Natural killer cell (primary cell): ENCODE data around the gene RHOBTB3. TPM values are rescaled to one million over a fixed set of nuclear protein-coding genes. Genes with fewer than 3 reads are reported as not detected.

Source experiments
- ATAC-seq, 3 donors: fragments of 150-1000 bp in 2 of 3; fragments of 200-7000 bp in 1 of 3; cut with Tn5 transposase; 1 replicate in 1 of 3; 2 replicates in 2 of 3; pipeline ENCODE4 v1.10.0; 2021; ENCODE audit warnings: mild to moderate bottlenecking in 2 of 3, moderate library complexity in 2 of 3
- DNase-seq, 2 donors: peaks; one replicate each; pipeline versions ENCODE4 v3.0.0 to v3.0.0-alpha.2; 2013 to 2021; ENCODE audit warnings: mixed read lengths in 1 of 2
- H3K27ac ChIP-seq: one replicate; pipeline ENCODE4 v1.5.1; 2013; ENCODE audit warnings: mild to moderate bottlenecking, low read length
- H3K27me3 ChIP-seq: one replicate; pipeline ENCODE4 v1.6.1; 2013; ENCODE audit warnings: low read length; ENCODE audit not compliant: control insufficient read depth, insufficient read depth
- H3K36me3 ChIP-seq: one replicate; pipeline ENCODE4 v1.6.1; 2013; ENCODE audit warnings: low read length; ENCODE audit not compliant: control insufficient read depth, insufficient read depth
- H3K4me1 ChIP-seq: one replicate; pipeline ENCODE4 v1.6.1; 2013; ENCODE audit warnings: low read length; ENCODE audit not compliant: control insufficient read depth, insufficient read depth
- H3K4me3 ChIP-seq: one replicate; pipeline ENCODE4 v1.5.1; 2013; ENCODE audit warnings: low read length
- H3K9me3 ChIP-seq: one replicate; pipeline ENCODE4 v1.6.1; 2013; ENCODE audit warnings: low read length; ENCODE audit not compliant: control insufficient read depth, insufficient read depth
- H3K27ac Mint-ChIP-seq, 2 donors: one replicate each; pipeline ENCODE4 v1.8.0; 2022; ENCODE audit warnings: mild to moderate bottlenecking in 2 of 2, mixed read lengths in 2 of 2, moderate library complexity in 1 of 2
- H3K27me3 Mint-ChIP-seq, 2 donors: one replicate each; pipeline ENCODE4 v1.8.0; 2022; ENCODE audit warnings: low read depth in 2 of 2, mixed read lengths in 2 of 2
- H3K36me3 Mint-ChIP-seq: one replicate; pipeline ENCODE4 v1.8.0; 2022; ENCODE audit warnings: mixed read lengths
- H3K4me1 Mint-ChIP-seq, 2 donors: one replicate each; pipeline ENCODE4 v1.8.0; 2022; ENCODE audit warnings: mixed read lengths in 2 of 2
- H3K4me3 Mint-ChIP-seq: one replicate; pipeline ENCODE4 v1.8.0; 2022; ENCODE audit warnings: mild to moderate bottlenecking, moderate library complexity, mixed read lengths
- H3K9me3 Mint-ChIP-seq, 2 donors: one replicate each; pipeline ENCODE4 v1.8.0; 2022; ENCODE audit warnings: mixed read lengths in 2 of 2
- WGBS: methylation state at CpG from one replicate; pipeline ENCODE4 v1.1.7; 2013; ENCODE audit warnings: missing lambda C conversion rate; ENCODE audit not compliant: insufficient coverage; 5-methylcytosine and 5-hydroxymethylcytosine counted together
- intact Hi-C: fragments of 100-400 bp; cut with micrococcal nuclease; formaldehyde crosslinking; loops from one replicate; pipeline ENCODE4 v1.14.2; 2022
- total RNA-seq, 4 donors: library from RNA; stranded (reverse); fragments of 120-200 nt in 1 of 4; gene quantifications; one replicate each; pipeline versions ENCODE4 v1.2.3 to v1.2.4, GENCODE V29; 2013 to 2022
- TF ChIP-seq, protein P1 (sequence below): fragments of 200-600 bp; IDR thresholded peaks from one replicate; pipeline ENCODE4 v1.8.0; 2022; ENCODE audit warnings: antibody characterized with exemption

RHOBTB3 gene
- total RNA-seq, 3 donors from 2014 or later (not counting 1 experiment from before 2014, with no cell fraction given): 46.5 to 55.1 (median 46.5) TPM

DNA sequence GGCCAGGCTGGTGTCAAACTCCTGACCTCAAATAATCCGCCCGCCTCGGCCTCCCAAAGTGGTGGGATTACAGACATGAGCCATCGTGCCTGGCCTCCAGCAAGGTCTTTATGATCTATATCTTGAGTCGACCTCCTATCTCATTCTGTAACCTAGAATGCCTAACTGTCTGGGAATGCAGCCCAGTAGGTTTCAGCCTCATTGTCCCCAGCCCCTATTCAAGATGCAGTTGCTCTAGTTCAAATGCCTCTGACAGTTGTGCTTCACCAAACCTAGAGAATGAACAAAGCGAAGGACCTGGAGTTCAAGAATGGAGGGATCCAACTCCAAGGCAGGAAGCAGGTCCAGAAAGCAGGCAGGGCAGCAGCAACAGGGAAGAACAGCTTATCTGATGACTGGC is 60.6 kb downstream of the RHOBTB3 start:
- H3K27me3 Mint-ChIP-seq: no peaks in the 10 kb centered on the region
- H3K4me1 Mint-ChIP-seq: peaks cover 0 to 4% of the 10 kb centered on the region in 2 donors
- H3K27me3 ChIP-seq: no peaks in the 10 kb centered on the region
- no peaks in the 10 kb centered on the region for H3K4me1 ChIP-seq
- H3K9me3 ChIP-seq: no peaks in the 10 kb centered on the region
- peaks cover 2% of the 10 kb centered on the region for H3K36me3 Mint-ChIP-seq
- no peak overlapping the region for H3K4me3 ChIP-seq
- 96% methylated on average over 6 of the region's 6 CpGs for WGBS
- H3K4me3 Mint-ChIP-seq: no peak overlapping the region
- H3K36me3 ChIP-seq: no peaks in the 10 kb centered on the region
- no peak overlapping the region for H3K27ac ChIP-seq
- ATAC-seq (no peak), DNase-seq (no peak)
- intact Hi-C loops: no loop called here
- no peaks in the 10 kb centered on the region for H3K9me3 Mint-ChIP-seq
- TF ChIP-seq, protein P1, sequence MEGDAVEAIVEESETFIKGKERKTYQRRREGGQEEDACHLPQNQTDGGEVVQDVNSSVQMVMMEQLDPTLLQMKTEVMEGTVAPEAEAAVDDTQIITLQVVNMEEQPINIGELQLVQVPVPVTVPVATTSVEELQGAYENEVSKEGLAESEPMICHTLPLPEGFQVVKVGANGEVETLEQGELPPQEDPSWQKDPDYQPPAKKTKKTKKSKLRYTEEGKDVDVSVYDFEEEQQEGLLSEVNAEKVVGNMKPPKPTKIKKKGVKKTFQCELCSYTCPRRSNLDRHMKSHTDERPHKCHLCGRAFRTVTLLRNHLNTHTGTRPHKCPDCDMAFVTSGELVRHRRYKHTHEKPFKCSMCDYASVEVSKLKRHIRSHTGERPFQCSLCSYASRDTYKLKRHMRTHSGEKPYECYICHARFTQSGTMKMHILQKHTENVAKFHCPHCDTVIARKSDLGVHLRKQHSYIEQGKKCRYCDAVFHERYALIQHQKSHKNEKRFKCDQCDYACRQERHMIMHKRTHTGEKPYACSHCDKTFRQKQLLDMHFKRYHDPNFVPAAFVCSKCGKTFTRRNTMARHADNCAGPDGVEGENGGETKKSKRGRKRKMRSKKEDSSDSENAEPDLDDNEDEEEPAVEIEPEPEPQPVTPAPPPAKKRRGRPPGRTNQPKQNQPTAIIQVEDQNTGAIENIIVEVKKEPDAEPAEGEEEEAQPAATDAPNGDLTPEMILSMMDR: no peak
- no peak overlapping the region for H3K27ac Mint-ChIP-seq

DNA sequence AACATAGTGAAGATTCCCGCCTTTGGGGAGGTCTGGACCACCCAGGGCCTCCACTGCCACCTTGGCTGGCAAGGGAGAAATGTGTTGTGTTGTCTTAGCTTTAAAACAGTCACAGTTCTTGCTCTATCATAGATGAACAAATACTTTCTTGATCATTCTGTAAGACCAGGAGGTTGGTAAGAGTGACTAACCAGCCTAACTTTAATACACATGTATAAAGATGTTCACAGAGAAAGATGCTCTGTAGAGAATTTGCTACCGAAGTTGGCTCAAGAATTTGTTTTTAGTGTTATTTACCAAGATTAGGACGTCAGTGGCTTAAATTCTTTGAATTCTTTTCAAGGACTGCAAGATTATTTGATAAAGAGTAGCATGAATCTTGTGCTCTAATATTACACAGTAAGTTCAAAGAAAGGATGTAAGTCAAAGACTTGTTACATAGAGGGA is 63.0 kb downstream of the RHOBTB3 start:
- TF ChIP-seq, protein P1: no peak
- DNase-seq (no peak), ATAC-seq (no peak)
- intact Hi-C loops: no loop called here
- Histone ChIP-seq H3K27ac (no peak overlapping the region), H3K27me3 (no peaks in the 10 kb centered on the region), H3K36me3 (no peaks in the 10 kb centered on the region), H3K9me3 (no peaks in the 10 kb centered on the region), H3K4me1 (no peaks in the 10 kb centered on the region), H3K4me3 (no peak overlapping the region)
- 94% methylated on average over 3 of the region's 3 CpGs for WGBS
- Mint-ChIP-seq H3K27me3 (no peaks in the 10 kb centered on the region), H3K9me3 (no peaks in the 10 kb centered on the region), H3K4me3 (no peak overlapping the region), H3K4me1 (peaks cover 0 to 5% of the 10 kb centered on the region in 2 donors), H3K27ac (no peak overlapping the region), H3K36me3 (no peaks in the 10 kb centered on the region)

DNA sequence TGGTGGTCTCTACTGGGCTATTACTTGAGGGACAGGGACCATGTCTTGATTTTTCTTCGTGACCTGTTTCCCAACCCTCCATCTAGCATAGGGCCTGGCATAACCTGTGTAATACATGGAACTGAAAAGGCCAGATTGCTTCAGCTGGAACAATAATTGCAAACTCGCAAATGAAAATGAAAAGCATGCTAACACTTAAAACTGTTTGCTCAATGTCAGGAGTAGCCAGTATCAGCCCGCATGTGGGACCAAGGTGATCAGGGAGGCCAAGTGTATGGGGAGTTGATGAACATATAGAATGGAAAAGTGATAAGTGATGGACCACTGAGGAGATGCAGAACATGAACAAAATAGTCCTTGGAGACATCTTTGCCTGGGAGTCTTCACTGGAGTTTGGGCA is 66.2 kb downstream of the RHOBTB3 start:
- no peak for DNase-seq
- WGBS: 94% methylated on average over 3 of the region's 3 CpGs
- Histone ChIP-seq H3K9me3 (no peaks in the 10 kb centered on the region), H3K4me1 (no peaks in the 10 kb centered on the region), H3K27me3 (no peaks in the 10 kb centered on the region), H3K27ac (no peak overlapping the region), H3K36me3 (no peaks in the 10 kb centered on the region), H3K4me3 (no peak overlapping the region)
- ATAC-seq: no peak
- no peaks in the 10 kb centered on the region for H3K36me3 Mint-ChIP-seq
- H3K27ac Mint-ChIP-seq: peak overlapping the region in 1 of 2 donors; percentile 42
- H3K9me3 Mint-ChIP-seq: no peaks in the 10 kb centered on the region
- intact Hi-C loops: no loop called here
- H3K4me1 Mint-ChIP-seq: peaks cover 0 to 3% of the 10 kb centered on the region in 2 donors
- no peak overlapping the region for H3K4me3 Mint-ChIP-seq
- TF ChIP-seq, protein P1: no peak
- H3K27me3 Mint-ChIP-seq: no peaks in the 10 kb centered on the region

DNA sequence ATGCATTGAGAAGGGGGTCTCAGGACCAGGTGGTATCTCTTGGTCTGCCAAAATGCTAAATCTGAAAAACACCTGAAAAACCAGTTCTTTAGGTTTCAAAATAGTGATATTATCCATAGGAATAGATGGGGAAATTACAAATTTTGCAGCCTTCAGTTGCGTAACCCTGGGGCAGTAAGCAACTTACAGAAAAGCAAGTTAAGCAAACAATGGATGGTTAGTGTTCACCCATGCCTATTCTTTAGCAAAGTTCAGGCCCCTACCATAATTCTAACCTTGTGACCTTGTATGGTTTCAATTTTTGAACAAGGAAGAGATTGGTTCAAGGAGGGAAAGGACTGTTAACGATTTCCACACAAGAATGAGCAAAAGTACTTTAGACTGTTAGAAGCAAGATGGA is 66.9 kb downstream of the RHOBTB3 start:
- Histone ChIP-seq H3K4me3 (no peak overlapping the region), H3K27me3 (no peaks in the 10 kb centered on the region), H3K36me3 (no peaks in the 10 kb centered on the region), H3K27ac (no peak overlapping the region), H3K4me1 (no peaks in the 10 kb centered on the region), H3K9me3 (no peaks in the 10 kb centered on the region)
- TF ChIP-seq, protein P1: no peak
- DNase-seq (no peak), ATAC-seq (no peak)
- H3K9me3 Mint-ChIP-seq: no peaks in the 10 kb centered on the region
- H3K4me1 Mint-ChIP-seq: peaks cover 7 to 10% of the 10 kb centered on the region in 2 donors
- H3K27ac Mint-ChIP-seq: no peak overlapping the region
- H3K4me3 Mint-ChIP-seq: no peak overlapping the region
- no peaks in the 10 kb centered on the region for H3K36me3 Mint-ChIP-seq
- no peaks in the 10 kb centered on the region for H3K27me3 Mint-ChIP-seq
- intact Hi-C loops: no loop called here
- 95% methylated on average over 1 of the region's 2 CpGs for WGBS
